Measurements from ENCODE around the gene MAP2. TPM values are rescaled to one million over a fixed set of nuclear protein-coding genes. Genes with fewer than 3 reads are reported as not detected.
A peak's percentile ranks its signal among the peaks of the same experiment; 100 is the strongest.

The MAP2 gene
- total RNA-seq, 1 experiment from 2014 or later, result 7.6 TPM

- Mint-ChIP-seq H3K27ac (no peak within 1 kb of the TSS), H3K4me1 (peaks cover 11% of the 10 kb centered on the region), H3K9me3 (no peaks in the 10 kb centered on the region), H3K27me3 (ENCODE audit: low read depth) (peaks cover 74% of the 10 kb centered on the region), H3K36me3 (no peaks in the 10 kb centered on the region), H3K4me3 (peak within 1 kb of the TSS; percentile 67)
- CTCF ChIA-PET, result interaction anchor here (0.6 to 2.5 kb wide), 10 partner anchors 24 to 592 kb away, joined by 3 to 21 read pairs (median 4); partner anchors contain the start of gene MAP2
- peak; percentile 87 for DNase-seq (ENCODE audit: low spot score)
- ATAC-seq, result peak; percentile 90
- POLR2A ChIA-PET, result interaction anchor here (0.7 to 1.2 kb wide), 3 partner anchors 19 to 193 kb away, joined by 3 to 4 read pairs (median 3); no protein-coding TSS in a partner anchor
- TF ChIP-seq TCF7 (CRISPR knock-in tag; IDR thresholded peaks at IDR 0.05; ENCODE audit: low read depth), result peak; percentile 96
- TF ChIP-seq NR3C1 (CRISPR knock-in tag; conservative IDR thresholded peaks at IDR 0.05; ENCODE audit: low read depth), result no peak
- peak; percentile 87 for TF ChIP-seq GABPB1 (CRISPR knock-in tag; IDR thresholded peaks at IDR 0.05)
- TF ChIP-seq NR1H2 (CRISPR knock-in tag; IDR thresholded peaks at IDR 0.05), result peak; percentile 67; the same call in 1 of the 2 replicates
- peak; percentile 97 for TF ChIP-seq MYBL2 (CRISPR knock-in tag; IDR thresholded peaks at IDR 0.05)
- peak; percentile 77; the same call in 1 of the 2 replicates for TF ChIP-seq ATF2 (CRISPR knock-in tag; IDR thresholded peaks at IDR 0.05; ENCODE audit: borderline replicate concordance, low read depth)
- TF ChIP-seq SMAD4 (CRISPR knock-in tag; IDR thresholded peaks at IDR 0.05), result peak; percentile 89
- no peak for TF ChIP-seq ZNF425 (CRISPR knock-in tag; conservative IDR thresholded peaks at IDR 0.05)
- peak; percentile 88; the same call in 1 of the 2 replicates for TF ChIP-seq ZNF281 (CRISPR knock-in tag; IDR thresholded peaks at IDR 0.05)
- TF ChIP-seq ZBTB21 (CRISPR knock-in tag; IDR thresholded peaks at IDR 0.05; ENCODE audit: borderline replicate concordance), result peak; percentile 93
- no peak for TF ChIP-seq ZNF671 (CRISPR knock-in tag; IDR thresholded peaks at IDR 0.05)
- TF ChIP-seq SOX15 (CRISPR knock-in tag; IDR thresholded peaks at IDR 0.05), result no peak
- TF ChIP-seq ERG (CRISPR knock-in tag; IDR thresholded peaks at IDR 0.05), result no peak
- peak; percentile 92 for TF ChIP-seq TEAD4 (CRISPR knock-in tag; IDR thresholded peaks at IDR 0.05)
- no peak for TF ChIP-seq PRDM15 (CRISPR knock-in tag; IDR thresholded peaks at IDR 0.05)
- peak; percentile 42; the same call in 1 of the 2 replicates for TF ChIP-seq USF2 (CRISPR knock-in tag; IDR thresholded peaks at IDR 0.05)
- TF ChIP-seq IRF1 (CRISPR knock-in tag; IDR thresholded peaks at IDR 0.05), result peak; percentile 91
- TF ChIP-seq ZMAT4 (CRISPR knock-in tag; IDR thresholded peaks at IDR 0.05), result no peak
- no peak for TF ChIP-seq OVOL2 (CRISPR knock-in tag; IDR thresholded peaks at IDR 0.05; ENCODE audit: borderline replicate concordance)
- TF ChIP-seq PREB (CRISPR knock-in tag; IDR thresholded peaks at IDR 0.05; ENCODE audit: borderline replicate concordance), result peak; percentile 96; the same call in 1 of the 2 replicates
Observed at GRCh38 chr2:209771474-209772289, 347.8 kb downstream of the MAP2 start, which contains the start of gene UNC80. TSS of gene UNC80 (plus strand) at chr2:209771832. CDS start at chr2:209772073, 241 bp downstream.
